Measurements from ENCODE around the gene TRPV5. TPM values are rescaled to one million over a fixed set of nuclear protein-coding genes. Genes with fewer than 3 reads are reported as not detected.

TRPV5 gene
- total and polyA plus RNA-seq, 2 of the 4 experiments (the other 2 are of a cell fraction) = not detected

- Histone ChIP-seq H2BK120ac (ENCODE audit: low read depth, low read length) (no peak overlapping the region), H2AK9ac (replicated peaks; ENCODE audit: low read depth, low read length, poor library complexity) (no peak overlapping the region), H4K20me1 (ENCODE audit: insufficient read depth, low read length) (no peaks in the 10 kb centered on the region), H2AFZ (replicated peaks; ENCODE audit: low read length, poor library complexity) (no peak overlapping the region), H3K18ac (ENCODE audit: low read depth, low read length) (no peak overlapping the region), H3K4me3 (ENCODE audit: insufficient read depth, low read depth, low read length) (no peak overlapping the region), H3K79me1 (ENCODE audit: low read depth in 1 of 2, low read length in 2 of 2) (no peaks in the 10 kb centered on the region), H4K8ac (ENCODE audit: low read depth in 2 of 2, low read length in 2 of 2) (no peak overlapping the region), H2BK15ac (ENCODE audit: low read depth, low read length) (no peak overlapping the region), H3K4me2 (ENCODE audit: low read depth, low read length) (no peak overlapping the region), H3K36me3 (ENCODE audit: control insufficient read depth, insufficient read depth, low read length) (no peaks in the 10 kb centered on the region), H2BK20ac (ENCODE audit: low read depth, low read length) (no peak overlapping the region), H3K56ac (ENCODE audit: extremely low read depth, insufficient read depth, low read length) (no peak overlapping the region), H3K4me1 (ENCODE audit: control insufficient read depth, insufficient read depth, low read length) (no peaks in the 10 kb centered on the region), H3K9me3 (ENCODE audit: control insufficient read depth, insufficient read depth, low read length) (peaks cover 14% of the 10 kb centered on the region; the same call in 1 of the 2 replicates), H3K4ac (ENCODE audit: low read depth, low read length) (no peak overlapping the region), H4K91ac (ENCODE audit: insufficient read depth, low read depth, low read length) (no peak overlapping the region), H3K9ac (ENCODE audit: low read depth, low read length) (no peak overlapping the region), H3K14ac (replicated peaks; ENCODE audit: low read depth, low read length) (no peak overlapping the region), H3K9me1 (ENCODE audit: insufficient read depth, low read length) (no peaks in the 10 kb centered on the region), H3K23ac (ENCODE audit: low read depth, low read length) (no peak overlapping the region), H2BK5ac (ENCODE audit: low read depth, low read length, poor library complexity, severe bottlenecking) (no peak overlapping the region), H3K27me3 (ENCODE audit: control insufficient read depth, insufficient read depth, low read length) (no peaks in the 10 kb centered on the region), H3K27ac (ENCODE audit: insufficient read depth, low read length) (no peak overlapping the region), H2AK5ac (ENCODE audit: low read depth, low read length) (no peak overlapping the region), H4K5ac (ENCODE audit: low read depth, low read length) (no peak overlapping the region)
- ATAC-seq (ENCODE audit: low read depth) = no peak
- intact Hi-C loops (cut with micrococcal nuclease) = no loop called here
- dilution Hi-C loops (cut with HindIII; ENCODE audit: low sequenced_read_pairs, unreplicated experiment) = no loop called here
- CTCF ChIA-PET = no interaction called here
- DNase-seq = no peak
- 83% methylated on average over 1 of the region's 6 CpGs; no CpG with 5 or more reads in 1 of the 2 experiments for WGBS, 2 experiments (ENCODE audit: extremely low coverage in 2 of 2, insufficient read length in 1 of 2)
- POLR2A ChIA-PET (ENCODE audit: unreplicated experiment) = no interaction called here
- no peak for TF ChIP-seq MAZ (IDR thresholded peaks at IDR 0.05; ENCODE audit: borderline replicate concordance, low read depth, low read length)
- no peak for TF ChIP-seq BHLHE40 (IDR thresholded peaks at IDR 0.05; ENCODE audit: low read depth, low read length)
- TF ChIP-seq RAD21 (IDR thresholded peaks at IDR 0.05; ENCODE audit: low read length) = no peak
- TF ChIP-seq RCOR1 (IDR thresholded peaks at IDR 0.05; ENCODE audit: insufficient replicate concordance, low read length) = no peak
- TF ChIP-seq ELK1 (IDR thresholded peaks at IDR 0.05; ENCODE audit: borderline replicate concordance, low read depth, low read length) = no peak
- no peak for TF ChIP-seq FOS (IDR thresholded peaks at IDR 0.05; ENCODE audit: low read depth, low read length)
- no peak for TF ChIP-seq MAFK (IDR thresholded peaks at IDR 0.05; ENCODE audit: low read depth, low read length)
- no peak for TF ChIP-seq POLR2A (IDR thresholded peaks at IDR 0.05; ENCODE audit: low read depth, low read length)
- no peak for TF ChIP-seq CEBPB (IDR thresholded peaks at IDR 0.05; ENCODE audit: low read depth, low read length)
- no peak for TF ChIP-seq CTCF (conservative IDR thresholded peaks at IDR 0.05; ENCODE audit: low read depth, low read length)
- no peak for TF ChIP-seq SMC3 (IDR thresholded peaks at IDR 0.05; ENCODE audit: low read depth, low read length)
- no peak for TF ChIP-seq CHD1 (IDR thresholded peaks at IDR 0.05; ENCODE audit: low read depth, low read length)
- no peak for TF ChIP-seq NFE2L2 (IDR thresholded peaks at IDR 0.05; ENCODE audit: low read depth, low read length)
- no peak for TF ChIP-seq USF2 (IDR thresholded peaks at IDR 0.05; ENCODE audit: low read depth, low read length)
- TF ChIP-seq RFX5 (IDR thresholded peaks at IDR 0.05; ENCODE audit: low read depth, low read length) = no peak
- TF ChIP-seq MXI1 (IDR thresholded peaks at IDR 0.05; ENCODE audit: borderline replicate concordance, low read depth, low read length) = no peak
- in situ Hi-C loops (cut with MboI; ENCODE audit: low sequenced_read_pairs) = no loop called here
- no TSS peak for BruUV-seq (replicated peaks)
Measured at GRCh38 chr7:142942746-142943145, 9.2 kb upstream of the TRPV5 start.
